K562 (cell line): ENCODE results near the gene WDR27. TPM values are rescaled to one million over a fixed set of nuclear protein-coding genes. Genes with fewer than 3 reads are reported as not detected.

ENCODE experiments used
- CREB1 ChIP-seq, 2 experiments: sonication (generic) in 1 of 2; formaldehyde crosslinking in 1 of 2; IDR thresholded peaks; 2 replicates each; pipeline versions ENCODE4 v1.6.1 to v1.8.0; 2012 to 2022; ENCODE audit warnings: inconsistent platforms in 1 of 2, mild to moderate bottlenecking in 1 of 2, missing genetic modification reagents in 1 of 2, moderate library complexity in 1 of 2
- E2F4 ChIP-seq: sonication (generic); formaldehyde crosslinking; IDR thresholded peaks from 2 replicates; pipeline ENCODE4 v1.8.0; 2022; ENCODE audit warnings: mild to moderate bottlenecking, low read depth, missing genetic modification reagents
- FOXA3 ChIP-seq, 2 experiments: fragments of 450-650 bp in 1 of 2; sonication (generic) in 1 of 2; formaldehyde crosslinking; IDR thresholded peaks in 1 of 2; conservative IDR thresholded peaks in 1 of 2; 2 replicates each; pipeline versions ENCODE4 v1.4.0 to v1.8.0; 2020 to 2022; ENCODE audit warnings: mild to moderate bottlenecking in 2 of 2, missing genetic modification reagents in 1 of 2
- FOXJ3 ChIP-seq: sonication (generic); formaldehyde crosslinking; IDR thresholded peaks from 2 replicates; pipeline ENCODE4 v1.4.0; 2020; ENCODE audit warnings: mild to moderate bottlenecking, missing genetic modification reagents
- GTF2E2 ChIP-seq: fragments of 200-800 bp; sonication (Bioruptor generic); IDR thresholded peaks from 2 replicates; pipeline ENCODE4 v1.6.1; 2016; ENCODE audit warnings: missing genetic modification characterization, missing compliant biosample characterization
- KLF10 ChIP-seq: fragments of 250-450 bp; sonication (Bioruptor Pico); IDR thresholded peaks from 2 replicates; pipeline ENCODE4 v1.6.1; 2021; ENCODE audit warnings: matching md5 sums
- KLF13 ChIP-seq: fragments of 450-650 bp; IDR thresholded peaks from 2 replicates; pipeline ENCODE4 v1.6.1; 2016; ENCODE audit warnings: missing genetic modification characterization, low read depth, mild to moderate bottlenecking, missing compliant biosample characterization, moderate library complexity, borderline replicate concordance
- MCM5 ChIP-seq: fragments of 450-650 bp; IDR thresholded peaks from 2 replicates; pipeline ENCODE4 v1.6.1; 2016; ENCODE audit warnings: low read depth
- PBX2 ChIP-seq, 2 experiments: IDR thresholded peaks in 1 of 2; conservative IDR thresholded peaks in 1 of 2; 2 replicates each; pipeline ENCODE4 v1.6.1; 2016; ENCODE audit warnings: low read depth in 2 of 2, mild to moderate bottlenecking in 1 of 2, missing compliant biosample characterization in 1 of 2, missing genetic modification characterization in 1 of 2, moderate library complexity in 1 of 2
- SLC30A9 ChIP-seq: fragments of 250-450 bp; sonication (Bioruptor Pico); IDR thresholded peaks from 2 replicates; pipeline ENCODE4 v1.8.0; 2022; ENCODE audit warnings: mild to moderate bottlenecking, moderate library complexity
- STAT6 ChIP-seq: sonication (generic); formaldehyde crosslinking; IDR thresholded peaks from 2 replicates; pipeline ENCODE4 v1.8.1; 2023; ENCODE audit warnings: mild to moderate bottlenecking, missing genetic modification reagents
- TBP ChIP-seq: optimal IDR thresholded peaks from 2 replicates; pipeline ENCODE3; 2011; ENCODE audit warnings: low read depth, low read length, improper control_type of control experiment
- ZFP1 ChIP-seq: fragments of 450-650 bp; formaldehyde crosslinking; IDR thresholded peaks from 2 replicates; pipeline ENCODE4 v1.4.0; 2020; ENCODE audit warnings: mild to moderate bottlenecking, mixed read lengths
- polyA plus RNA-seq, 8 experiments: library from polyadenylated mRNA; depleted of rRNA in 4 of 8; stranded (reverse) in 5 of 8; unstranded in 3 of 8; fragments of >200 nt; fragmentation: Nextera tagmentation in 2 of 8; fragmentation: Illumina TruSeq in 1 of 8; extraction: Ambion mirVana in 2 of 8; extraction: Trizol in 1 of 8; gene quantifications; 2 replicates each; pipeline versions ENCODE4 v1.2.1 to v1.2.3, GENCODE V29; 2011 to 2014; ENCODE audit warnings: inconsistent platforms in 1 of 8, missing spikeins in 1 of 8
- total RNA-seq, 7 experiments: library from RNA; depleted of rRNA in 6 of 7; stranded (reverse); fragments of >200 nt in 6 of 7; fragmentation: Illumina TruSeq in 2 of 7; extraction: Trizol in 2 of 7; gene quantifications; 2 replicates each; pipeline versions ENCODE4 v1.2.1 to v1.2.3, GENCODE V29; 2011 to 2021; ENCODE audit warnings: low replicate concordance in 1 of 7
- TF ChIP-seq, protein P1 (sequence below): fragments of 450-650 bp; IDR thresholded peaks from 2 replicates; pipeline ENCODE4 v1.6.1; 2016; ENCODE audit warnings: mild to moderate bottlenecking
- TF ChIP-seq, protein P2 (sequence below): fragments of 450-650 bp; formaldehyde crosslinking; IDR thresholded peaks from 2 replicates; pipeline ENCODE4 v1.4.0; 2020; ENCODE audit warnings: mild to moderate bottlenecking, moderate library complexity

Gene WDR27
- total and polyA plus RNA-seq, 9 of the 15 experiments (the other 6 are each of a cell fraction or from before 2014, with no cell fraction given), result 4.3 to 77.2 (median 22.7) TPM

- no peak for TF ChIP-seq E2F4
- no peak for TF ChIP-seq FOXJ3
- no peak for TF ChIP-seq MCM5
- TF ChIP-seq, protein P1, sequence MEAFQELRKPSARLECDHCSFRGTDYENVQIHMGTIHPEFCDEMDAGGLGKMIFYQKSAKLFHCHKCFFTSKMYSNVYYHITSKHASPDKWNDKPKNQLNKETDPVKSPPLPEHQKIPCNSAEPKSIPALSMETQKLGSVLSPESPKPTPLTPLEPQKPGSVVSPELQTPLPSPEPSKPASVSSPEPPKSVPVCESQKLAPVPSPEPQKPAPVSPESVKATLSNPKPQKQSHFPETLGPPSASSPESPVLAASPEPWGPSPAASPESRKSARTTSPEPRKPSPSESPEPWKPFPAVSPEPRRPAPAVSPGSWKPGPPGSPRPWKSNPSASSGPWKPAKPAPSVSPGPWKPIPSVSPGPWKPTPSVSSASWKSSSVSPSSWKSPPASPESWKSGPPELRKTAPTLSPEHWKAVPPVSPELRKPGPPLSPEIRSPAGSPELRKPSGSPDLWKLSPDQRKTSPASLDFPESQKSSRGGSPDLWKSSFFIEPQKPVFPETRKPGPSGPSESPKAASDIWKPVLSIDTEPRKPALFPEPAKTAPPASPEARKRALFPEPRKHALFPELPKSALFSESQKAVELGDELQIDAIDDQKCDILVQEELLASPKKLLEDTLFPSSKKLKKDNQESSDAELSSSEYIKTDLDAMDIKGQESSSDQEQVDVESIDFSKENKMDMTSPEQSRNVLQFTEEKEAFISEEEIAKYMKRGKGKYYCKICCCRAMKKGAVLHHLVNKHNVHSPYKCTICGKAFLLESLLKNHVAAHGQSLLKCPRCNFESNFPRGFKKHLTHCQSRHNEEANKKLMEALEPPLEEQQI, result no peak
- no peak for TF ChIP-seq CREB1 (IDR thresholded peaks at IDR 0.05)
- TF ChIP-seq CREB1 (CRISPR knock-in tag; IDR thresholded peaks at IDR 0.05), result no peak; the same call in 1 of the 2 replicates
- no peak for TF ChIP-seq PBX2 (CRISPR knock-in tag; IDR thresholded peaks at IDR 0.05; ENCODE audit: low read depth)
- no peak for TF ChIP-seq PBX2 (tag; conservative IDR thresholded peaks at IDR 0.05; ENCODE audit: low read depth)
- no peak for TF ChIP-seq GTF2E2
- TF ChIP-seq KLF13 (tag), result no peak
- no peak for TF ChIP-seq TBP
- TF ChIP-seq, protein P2, sequence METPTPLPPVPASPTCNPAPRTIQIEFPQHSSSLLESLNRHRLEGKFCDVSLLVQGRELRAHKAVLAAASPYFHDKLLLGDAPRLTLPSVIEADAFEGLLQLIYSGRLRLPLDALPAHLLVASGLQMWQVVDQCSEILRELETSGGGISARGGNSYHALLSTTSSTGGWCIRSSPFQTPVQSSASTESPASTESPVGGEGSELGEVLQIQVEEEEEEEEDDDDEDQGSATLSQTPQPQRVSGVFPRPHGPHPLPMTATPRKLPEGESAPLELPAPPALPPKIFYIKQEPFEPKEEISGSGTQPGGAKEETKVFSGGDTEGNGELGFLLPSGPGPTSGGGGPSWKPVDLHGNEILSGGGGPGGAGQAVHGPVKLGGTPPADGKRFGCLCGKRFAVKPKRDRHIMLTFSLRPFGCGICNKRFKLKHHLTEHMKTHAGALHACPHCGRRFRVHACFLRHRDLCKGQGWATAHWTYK (CRISPR knock-in tag), result no peak
- TF ChIP-seq STAT6, result no peak; the same call in 1 of the 2 replicates
- TF ChIP-seq FOXA3 (CRISPR knock-in tag; conservative IDR thresholded peaks at IDR 0.05 in 1 of 2, IDR thresholded peaks at IDR 0.05 in 1 of 2), result no peak
- TF ChIP-seq SLC30A9 (CRISPR knock-in tag), result no peak
- TF ChIP-seq KLF10 (CRISPR knock-in tag), result no peak
- no peak for TF ChIP-seq ZFP1 (CRISPR knock-in tag)
Observed at GRCh38 chr6:169723200-169723909, 21.5 kb upstream of the WDR27 start (continued).
